Panc1 (cell line): ENCODE measurements around the gene ARHGDIB. TPM values are rescaled to one million over a fixed set of nuclear protein-coding genes. Genes with fewer than 3 reads are reported as not detected.

Experiments
- ATAC-seq: fragments of 200-7000 bp; cut with Tn5 transposase; 2 replicates; pipeline ENCODE4 v1.9.1; 2020; ENCODE audit warnings: mild to moderate bottlenecking, moderate library complexity
- BruUV-seq: library from RNA; stranded (reverse); fragments of 400-500 nt; replicated peaks from 2 replicates; lab custom pipeline; 2021; lab: Mats Ljungman, UMichigan
- CTCF ChIA-PET: fragments of 300-600 bp; sonication (Branson Sonifier 250); formaldehyde crosslinking; loops from one replicate; lab custom pipeline; 2022; ENCODE audit warnings: antibody characterized with exemption; lab: Charles Lee
- POLR2A ChIA-PET: fragments of 300-600 bp; sonication (Branson Sonifier 250); formaldehyde crosslinking; loops from one replicate; lab custom pipeline; 2022; ENCODE audit warnings: antibody characterized with exemption; lab: Charles Lee
- DNase-seq: peaks from one replicate; pipeline ENCODE4 v3.0.0-alpha.2; 2010; ENCODE audit warnings: low read depth, low spot score
- H3K27ac ChIP-seq: 2 replicates; pipeline ENCODE4 v1.5.1; 2011; ENCODE audit warnings: mild to moderate bottlenecking, low read length, inconsistent platforms
- H3K27me3 ChIP-seq: fragments of 200-500 bp; sonication (Bioruptor generic); 2 replicates; pipeline ENCODE4 v1.6.0; 2014; ENCODE audit warnings: low read length, inconsistent platforms; ENCODE audit not compliant: control insufficient read depth, insufficient read depth
- H3K36me3 ChIP-seq: fragments of 200-500 bp; sonication (Bioruptor generic); 2 replicates; pipeline ENCODE4 v1.5.1; 2014; ENCODE audit warnings: inconsistent platforms, mild to moderate bottlenecking, low read length, moderate library complexity; ENCODE audit not compliant: control insufficient read depth, insufficient read depth
- H3K4me1 ChIP-seq: 2 replicates; pipeline ENCODE4 v1.5.1; 2011; ENCODE audit warnings: inconsistent platforms, mild to moderate bottlenecking, low read length, moderate library complexity; ENCODE audit not compliant: control insufficient read depth, insufficient read depth
- H3K4me3 ChIP-seq, 2 experiments: 2 replicates each; pipeline ENCODE4 v1.5.1; 2011 to 2012; ENCODE audit warnings: low read depth in 2 of 2, low read length in 2 of 2, mild to moderate bottlenecking in 2 of 2, inconsistent platforms in 1 of 2, moderate library complexity in 1 of 2
- H3K9me3 ChIP-seq: fragments of 200-500 bp; sonication (Bioruptor generic); 2 replicates; pipeline ENCODE4 v1.5.1; 2014; ENCODE audit warnings: low read depth, mild to moderate bottlenecking, inconsistent platforms, low read length, moderate library complexity; ENCODE audit not compliant: control insufficient read depth, insufficient read depth
- CTCF ChIP-seq: fragments of 450-650 bp; IDR thresholded peaks from 2 replicates; pipeline ENCODE4 v1.5.1; 2017; ENCODE audit warnings: mild to moderate bottlenecking
- POLR2AphosphoS5 ChIP-seq: IDR thresholded peaks from 2 replicates; pipeline ENCODE4 v1.6.1; 2012; ENCODE audit warnings: mild to moderate bottlenecking, low read depth, low read length, moderate library complexity
- REST ChIP-seq, 2 experiments: IDR thresholded peaks; 2 replicates each; pipeline ENCODE4 v1.6.1; 2011 to 2012; ENCODE audit warnings: low read depth in 2 of 2, control low read depth in 1 of 2, low read length in 1 of 2, mild to moderate bottlenecking in 1 of 2, moderate library complexity in 1 of 2; ENCODE audit not compliant: insufficient read depth in 1 of 2
- SIN3A ChIP-seq: IDR thresholded peaks from 2 replicates; pipeline ENCODE4 v1.6.1; 2012; ENCODE audit warnings: low read depth, mild to moderate bottlenecking, low read length, moderate library complexity, borderline replicate concordance; ENCODE audit not compliant: insufficient read depth
- TCF7L2 ChIP-seq: IDR thresholded peaks from 2 replicates; pipeline ENCODE4 v1.6.1; 2011; ENCODE audit warnings: mild to moderate bottlenecking, low read depth, low read length, inconsistent platforms
- in situ Hi-C: cut with HindIII; loops from 2 replicates; pipeline ENCODE4 v1.10.0; 2016; ENCODE audit warnings: low sequenced_read_pairs, low pct_unique_long_range_greater_than_20kb
- intact Hi-C: fragments of 100-400 bp; cut with micrococcal nuclease; formaldehyde crosslinking; loops from one replicate; pipeline ENCODE4 v1.10.0; 2022; ENCODE audit not compliant: unreplicated experiment
- total RNA-seq: library from RNA; stranded (reverse); gene quantifications from one replicate; pipeline ENCODE4 v1.2.1, GENCODE V29; 2021; ENCODE audit not compliant: unreplicated experiment

The ARHGDIB gene
- total RNA-seq, 1 experiment from 2014 or later: 1.6 TPM

GRCh38 chr12:14965221-14965620, 3.8 kb upstream of the ARHGDIB start:
- POLR2A ChIA-PET: no interaction called here
- DNase-seq (no peak), ATAC-seq (no peak)
- intact Hi-C loops (no loop called here), in situ Hi-C loops (no loop called here)
- CTCF ChIA-PET: no interaction called here
- no TSS peak for BruUV-seq
- Histone ChIP-seq H3K4me1 (no peaks in the 10 kb centered on the region), H3K9me3 (no peaks in the 10 kb centered on the region), H3K4me3 (no peak overlapping the region), H3K36me3 (no peaks in the 10 kb centered on the region), H3K27me3 (no peaks in the 10 kb centered on the region), H3K27ac (no peak overlapping the region)
- TF ChIP-seq TCF7L2 (no peak), REST (IDR thresholded peaks at IDR 0.05; ENCODE audit: insufficient read depth in 1 of 2, low read depth in 2 of 2, low read length in 1 of 2) (no peak), POLR2AphosphoS5 (no peak), CTCF (no peak), SIN3A (no peak)

DNA sequence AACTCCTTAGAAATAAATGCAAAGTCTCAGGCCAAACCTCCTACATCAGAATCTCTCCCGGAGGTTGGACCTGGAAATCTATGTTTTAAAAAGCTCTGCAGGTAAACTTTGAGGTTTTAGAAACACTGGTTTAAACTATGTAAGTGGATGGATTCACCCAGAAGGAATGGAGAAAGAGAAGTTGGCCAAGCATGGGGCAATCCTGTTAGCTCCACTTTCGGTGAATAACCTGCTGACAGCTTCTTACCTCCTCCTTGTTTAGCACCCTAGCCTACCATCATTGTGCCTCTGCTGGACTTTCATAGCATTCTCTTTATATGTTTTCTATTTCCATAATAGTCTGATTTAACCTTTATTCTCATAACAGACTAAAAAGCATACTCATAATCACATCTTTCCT, 3.0 kb upstream of the ARHGDIB start:
- no peak for DNase-seq
- ChIA-PET POLR2A (no interaction called here), CTCF (no interaction called here)
- in situ Hi-C loops (no loop called here), intact Hi-C loops (no loop called here)
- Histone ChIP-seq H3K36me3 (no peaks in the 10 kb centered on the region), H3K27ac (no peak overlapping the region), H3K4me1 (no peaks in the 10 kb centered on the region), H3K27me3 (no peaks in the 10 kb centered on the region), H3K4me3 (no peak overlapping the region), H3K9me3 (no peaks in the 10 kb centered on the region)
- TF ChIP-seq CTCF: no peak
- TF ChIP-seq TCF7L2: no peak
- no peak for TF ChIP-seq REST (IDR thresholded peaks at IDR 0.05; ENCODE audit: insufficient read depth in 1 of 2, low read depth in 2 of 2, low read length in 1 of 2)
- TF ChIP-seq POLR2AphosphoS5: no peak
- TF ChIP-seq SIN3A: no peak
- ATAC-seq: no peak
- no TSS peak for BruUV-seq
